ENCODE results near the gene GET3. TPM values are rescaled to one million over a fixed set of nuclear protein-coding genes. Genes with fewer than 3 reads are reported as not detected.

GET3 gene
- total and polyA plus RNA-seq, 2 of the 13 experiments (the other 11 are each of a cell fraction or from before 2014, with no cell fraction given), result 57.7 to 59.4 TPM

- TF ChIP-seq TAF1 (CRISPR knock-in tag; IDR thresholded peaks at IDR 0.05) (peak; percentile 56; the same call in 1 of the 2 replicates), NFIC (IDR thresholded peaks at IDR 0.05; ENCODE audit: low read length) (no peak), ZNF382 (CRISPR knock-in tag; IDR thresholded peaks at IDR 0.05; ENCODE audit: borderline replicate concordance) (no peak), ZNF83 (CRISPR knock-in tag; IDR thresholded peaks at IDR 0.05; ENCODE audit: borderline replicate concordance) (no peak), EEA1 (CRISPR knock-in tag; IDR thresholded peaks at IDR 0.05; ENCODE audit: borderline replicate concordance) (no peak), ZNF235 (CRISPR knock-in tag; IDR thresholded peaks at IDR 0.05; ENCODE audit: borderline replicate concordance) (no peak), ZNF879 (CRISPR knock-in tag; IDR thresholded peaks at IDR 0.05) (no peak), MLLT10 (CRISPR knock-in tag; IDR thresholded peaks at IDR 0.05) (no peak), RCOR2 (CRISPR knock-in tag; IDR thresholded peaks at IDR 0.05) (no peak), ZNF337 (CRISPR knock-in tag; IDR thresholded peaks at IDR 0.05; ENCODE audit: borderline replicate concordance, low read depth) (no peak), ZNF468 (CRISPR knock-in tag; IDR thresholded peaks at IDR 0.05) (no peak), PHF8 (CRISPR knock-in tag; IDR thresholded peaks at IDR 0.05) (peak; percentile 33; the same call in 1 of the 2 replicates), GABPB1 (CRISPR knock-in tag; IDR thresholded peaks at IDR 0.05) (peak; percentile 86), SAFB2 (CRISPR knock-in tag; IDR thresholded peaks at IDR 0.05; ENCODE audit: borderline replicate concordance, low read depth) (no peak), ZSCAN22 (CRISPR knock-in tag; IDR thresholded peaks at IDR 0.05) (no peak), AFF4 (CRISPR knock-in tag; IDR thresholded peaks at IDR 0.05) (no peak), ZNF280B (CRISPR knock-in tag; IDR thresholded peaks at IDR 0.05; ENCODE audit: borderline replicate concordance) (0 out of 2 replicates have a peak, but pooled peaks have one; percentile 42), ZNF652 (CRISPR knock-in tag; IDR thresholded peaks at IDR 0.05; ENCODE audit: borderline replicate concordance, low read depth) (no peak), IKZF5 (CRISPR knock-in tag; IDR thresholded peaks at IDR 0.05) (0 out of 2 replicates have a peak, but pooled peaks have one; percentile 14), MED8 (CRISPR knock-in tag; IDR thresholded peaks at IDR 0.05; ENCODE audit: insufficient replicate concordance) (no peak), EP300 (IDR thresholded peaks at IDR 0.05; ENCODE audit: low read depth in 2 of 2, low read length in 2 of 2) (no peak), EP300 (CRISPR knock-in tag; IDR thresholded peaks at IDR 0.05; ENCODE audit: borderline replicate concordance) (peak; percentile 39; the same call in 1 of the 2 replicates), THYN1 (CRISPR knock-in tag; IDR thresholded peaks at IDR 0.05; ENCODE audit: borderline replicate concordance, low read depth) (no peak), ZMYM2 (CRISPR knock-in tag; IDR thresholded peaks at IDR 0.05) (no peak), NFYC (CRISPR knock-in tag; IDR thresholded peaks at IDR 0.05) (peak; percentile 47; the same call in 1 of the 2 replicates)
Measured at GRCh38 chr19:12789904-12790619, 52.8 kb downstream of the GET3 start (continued).

Measured in HepG2 (cell line).